HPDE6-E6E7 (cell line): Measurements from ENCODE around the gene MRLN.
A peak's percentile ranks its signal among the peaks of the same experiment; 100 is the strongest.
"Not testable (repeated sequence)": the region's sequence is repeated elsewhere in the genome, so short reads cannot be mapped to it uniquely, and the experiment has no call there.

Experiments used
- DNase-seq: peaks from one replicate; pipeline ENCODE4 v3.0.0; 2011; ENCODE audit warnings: missing footprints; ENCODE audit errors: extremely low spot score

The MRLN gene

DNA sequence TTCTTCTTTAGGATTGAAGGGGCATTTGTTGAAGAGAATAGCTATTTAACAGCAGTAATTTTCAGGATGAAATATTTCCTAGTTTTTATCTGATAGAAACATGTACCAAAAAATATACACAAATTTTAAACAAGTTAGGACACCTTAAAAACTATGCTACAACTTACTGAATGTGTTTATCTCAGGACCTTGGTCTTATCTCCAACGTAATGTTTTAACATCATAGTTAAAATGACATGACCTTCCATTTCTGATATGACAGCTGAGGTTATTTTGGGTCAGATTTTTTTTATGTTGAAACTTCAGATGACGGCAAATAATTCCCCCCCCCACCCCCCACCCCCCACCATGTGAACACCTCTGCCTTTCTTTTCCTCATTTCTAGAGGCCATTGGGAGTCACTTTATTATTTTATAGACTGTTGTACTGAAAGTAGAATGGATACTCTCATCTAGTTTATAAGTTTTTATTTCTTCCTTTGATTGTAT lies 8.0 kb downstream of the MRLN start:
- no peak for DNase-seq

DNA sequence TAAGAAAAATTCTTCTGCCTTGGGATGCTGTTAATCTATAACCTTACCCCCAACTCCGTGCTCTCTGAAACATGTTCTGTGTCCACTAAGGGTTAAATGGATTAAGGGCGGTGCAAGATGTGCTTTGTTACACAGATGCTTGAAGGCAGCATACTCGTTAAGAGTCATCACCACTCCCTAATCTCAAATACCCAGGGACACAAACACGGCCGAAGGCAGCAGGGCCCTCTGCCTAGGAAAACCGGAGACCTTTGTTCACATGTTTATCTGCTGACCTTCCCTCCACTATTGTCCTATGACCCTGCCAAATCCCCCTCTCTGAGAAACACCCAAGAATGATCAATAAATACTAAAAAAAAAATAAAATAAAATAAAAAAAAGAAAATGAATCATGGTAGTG lies 8.5 kb downstream of the MRLN start:
- DNase-seq = not testable (repeated sequence)

DNA sequence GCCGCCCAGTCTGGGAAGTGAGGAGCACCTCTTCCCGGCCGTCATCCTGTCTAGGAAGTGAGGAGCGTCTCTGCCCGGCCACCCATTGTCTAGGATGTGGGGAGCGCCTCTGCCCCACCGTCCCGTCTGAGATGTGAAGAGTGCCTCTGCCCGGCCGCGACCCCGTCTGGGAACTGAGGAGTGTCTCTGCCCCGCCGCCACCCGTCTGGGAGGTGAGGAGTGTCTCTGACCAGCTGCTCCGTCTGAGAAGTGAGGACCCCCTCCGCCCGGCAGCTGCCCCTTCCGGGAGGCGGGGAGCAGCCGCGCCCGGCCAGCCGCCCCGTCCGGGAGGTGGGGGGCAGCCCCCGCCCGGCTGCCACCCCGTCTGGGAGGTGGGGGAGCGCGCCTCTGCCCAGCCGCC lies 9.1 kb downstream of the MRLN start:
- DNase-seq = not testable (repeated sequence)

GRCh38 chr10:59741583-59741982 lies 11.7 kb downstream of the MRLN start:
- DNase-seq = no peak

- DNase-seq = no peak
Measured at GRCh38 chr10:59741048-59741447, 12.2 kb downstream of the MRLN start.

DNA sequence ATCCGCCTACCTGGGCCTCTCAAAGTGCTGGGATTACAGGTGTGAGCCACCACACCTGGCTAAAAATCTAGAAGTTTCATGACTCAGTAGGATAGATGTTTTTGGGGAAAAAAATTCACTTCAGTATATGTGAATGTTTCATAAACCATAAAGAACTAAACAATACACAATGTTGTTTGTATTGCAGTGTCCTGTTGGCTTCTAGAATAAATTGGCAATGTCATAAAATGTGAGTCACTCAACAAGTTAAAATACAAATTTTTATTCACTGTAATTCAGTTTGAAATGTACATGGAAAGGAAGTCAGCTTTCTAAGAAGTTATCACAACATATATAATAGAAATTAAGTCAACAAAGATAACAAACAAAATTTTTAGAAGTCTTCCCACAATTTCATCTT lies 16.5 kb downstream of the MRLN start:
- no peak for DNase-seq

GRCh38 chr10:59735296-59735695 lies 18.0 kb downstream of the MRLN start:
- DNase-seq = no peak

GRCh38 chr10:59734014-59734462 lies 19.2 kb downstream of the MRLN start:
- DNase-seq = no peak

DNA sequence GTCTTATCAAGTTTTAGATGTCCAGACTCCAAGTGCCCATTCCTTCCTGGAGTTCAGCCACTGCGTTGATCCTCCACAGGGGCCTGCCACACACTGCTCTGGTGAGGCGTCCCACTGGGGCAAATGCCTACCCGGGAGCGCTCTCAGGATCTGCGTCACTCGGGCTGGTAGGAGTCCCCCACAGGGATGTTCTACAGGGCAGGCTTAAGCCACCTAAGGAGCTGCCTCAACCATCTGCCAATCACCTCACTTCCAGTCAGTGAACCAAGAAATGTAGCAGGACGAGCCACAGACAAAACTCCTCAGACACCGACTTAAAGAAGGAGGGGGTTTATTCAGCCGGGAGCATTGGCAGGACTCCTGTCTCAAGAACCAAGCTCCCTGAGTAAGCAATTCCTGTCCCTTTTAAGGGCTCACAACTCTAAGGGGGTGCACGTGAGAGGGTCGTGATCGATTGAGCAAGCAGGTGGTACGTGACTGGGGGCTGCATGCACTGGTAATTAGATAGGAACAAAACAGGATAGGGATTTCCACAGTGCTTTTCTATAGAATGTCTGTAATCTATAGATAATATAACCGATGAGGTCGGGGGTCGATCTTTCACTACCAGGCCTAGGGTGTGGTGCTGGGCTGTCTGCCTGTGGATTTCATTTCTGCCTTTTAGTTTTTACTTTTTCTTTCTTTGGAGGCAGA lies 19.8 kb downstream of the MRLN start:
- not testable (repeated sequence) for DNase-seq

- not testable (repeated sequence) for DNase-seq
Measured at GRCh38 chr10:59732849-59733248, 20.4 kb downstream of the MRLN start.

DNA sequence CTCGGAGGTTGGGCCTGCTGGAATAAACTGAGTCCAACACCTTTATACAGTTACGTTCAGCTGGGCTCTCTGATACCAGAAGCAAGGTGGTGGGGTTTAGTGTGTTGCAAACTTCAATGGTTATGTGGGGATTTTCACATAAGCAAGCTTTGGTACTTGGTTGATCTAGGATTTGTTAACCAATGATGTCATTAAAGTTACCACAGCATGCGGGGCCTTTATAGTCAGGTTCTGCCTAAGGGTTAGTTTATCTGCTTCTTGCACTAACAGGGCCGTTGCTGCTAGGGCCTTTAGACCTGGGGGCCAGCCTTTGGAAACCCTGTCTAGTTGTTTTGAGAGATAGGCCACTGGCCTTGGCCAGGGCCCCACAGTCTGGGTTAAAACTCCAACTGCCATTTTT lies 24.1 kb downstream of the MRLN start:
- DNase-seq = not testable (repeated sequence)

GRCh38 chr10:59724098-59724938 lies 28.9 kb downstream of the MRLN start:
- no peak for DNase-seq

DNA sequence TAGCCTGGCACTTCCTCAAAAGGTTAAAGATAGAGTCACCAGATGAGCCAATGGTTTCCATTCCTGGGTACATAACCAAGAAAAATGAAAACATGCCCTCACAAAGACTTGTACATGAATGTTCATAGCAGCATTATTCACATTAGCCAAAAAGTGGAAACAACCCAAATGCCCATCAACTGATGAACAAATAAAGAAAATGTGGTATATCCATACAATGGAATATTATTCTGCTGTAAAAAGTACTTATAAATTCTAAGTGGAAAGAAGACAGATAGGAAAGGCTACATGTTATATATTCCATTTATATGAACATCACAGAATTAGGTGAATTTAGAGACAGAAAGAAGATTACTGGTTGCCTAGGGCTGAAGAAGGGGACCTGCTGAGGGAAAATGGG lies 32.9 kb downstream of the MRLN start:
- DNase-seq = no peak

DNA sequence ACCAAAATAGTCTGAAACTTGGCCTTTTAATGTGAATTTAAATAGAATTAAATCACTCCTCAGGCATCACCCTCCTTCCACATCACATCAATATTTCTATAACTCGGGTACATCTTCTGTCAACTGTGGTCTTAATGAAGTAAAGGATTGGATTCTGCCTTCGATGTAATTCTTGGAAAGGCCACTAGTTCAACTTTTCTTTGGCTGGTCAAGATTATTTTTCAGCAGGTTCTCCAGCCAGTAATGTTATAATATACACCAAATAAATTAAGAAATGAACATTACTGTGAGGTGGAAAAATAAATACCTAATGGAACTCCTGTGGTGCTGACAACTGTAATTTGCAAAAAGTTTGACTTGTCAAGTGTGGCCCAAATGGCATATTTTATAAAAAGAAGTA lies 33.9 kb downstream of the MRLN start:
- no peak for DNase-seq

DNA sequence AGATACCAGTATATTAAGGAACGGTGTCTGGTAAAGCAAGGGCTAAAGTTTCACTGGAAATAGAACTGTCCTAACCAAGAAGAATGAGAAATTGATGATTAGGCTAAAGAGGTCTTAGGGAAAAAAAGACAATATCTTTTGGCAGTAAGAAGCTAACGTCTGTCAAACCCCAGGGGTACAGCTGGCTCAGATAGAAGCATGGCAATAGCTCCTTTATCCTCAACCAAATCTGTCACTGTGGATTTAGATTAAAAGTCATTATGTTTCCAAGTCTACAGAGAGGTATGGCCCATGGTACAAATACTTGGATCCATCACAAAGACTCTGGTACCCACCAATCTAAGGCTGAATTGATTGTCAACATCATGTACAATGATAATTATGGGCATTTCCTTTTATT lies 35.0 kb downstream of the MRLN start:
- DNase-seq = no peak

- DNase-seq = no peak
Measured at GRCh38 chr10:59713196-59713821, 39.9 kb downstream of the MRLN start.

DNA sequence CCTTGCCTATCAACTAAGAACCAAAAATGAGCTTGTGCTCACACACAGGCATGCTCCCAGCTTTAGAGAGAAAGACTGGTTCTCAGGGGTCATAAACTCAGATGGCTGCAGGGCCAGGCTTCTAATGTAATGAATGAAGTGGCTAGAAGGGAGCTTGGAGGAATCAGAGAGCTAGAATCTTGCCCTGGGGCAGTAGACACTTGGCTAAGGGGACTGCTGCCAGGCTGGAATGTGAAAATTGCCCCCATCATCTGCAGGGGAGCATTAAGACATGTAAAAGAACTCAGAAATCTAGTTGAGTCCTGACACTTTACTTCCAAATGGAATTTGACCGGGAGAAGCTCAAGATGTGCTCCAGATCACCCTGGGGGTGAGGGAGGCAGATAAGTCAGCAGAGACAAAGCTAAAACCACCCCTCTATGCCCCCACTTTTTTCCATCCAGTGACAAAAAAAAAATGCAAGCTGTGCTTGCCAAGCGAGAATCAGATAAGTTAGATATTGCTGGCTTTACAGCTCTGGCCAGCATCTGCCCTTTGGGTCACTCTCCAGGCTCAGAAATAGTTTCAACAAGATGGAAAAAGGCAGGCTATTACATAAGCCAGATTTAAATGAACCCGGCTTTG lies 41.3 kb downstream of the MRLN start:
- DNase-seq = no peak

- DNase-seq = peak; percentile 26
Measured at GRCh38 chr10:59709395-59710125, 43.7 kb downstream of the MRLN start, which contains the start of gene SLC16A9. TSS of gene SLC16A9 (minus strand) at chr10:59709850. CDS start at chr10:59684291, 25,559 bp downstream.

- peak; percentile 50 for DNase-seq
Measured at GRCh38 chr10:59708816-59709394, 44.4 kb downstream of the MRLN start.

- DNase-seq = no peak
Measured at GRCh38 chr10:59706851-59707797, 46.1 kb downstream of the MRLN start.
